GM21381 (cell line): ENCODE measurements around the gene RNF112.

ENCODE experiments used
- ATAC-seq: cut with Tn5 transposase; IDR thresholded peaks from one replicate; pipeline ENCODE4 v1.9.1; 2021; ENCODE audit warnings: mild to moderate bottlenecking, moderate library complexity; ENCODE audit not compliant: unreplicated experiment

RNF112 gene

GRCh38 chr17:19386974-19387920, 23.8 kb upstream of the RNF112 start, which contains the start of gene MFAP4:
Gene MFAP4 (minus strand): TSS chr17:19387190. CDS start chr17:19387155, 35 bp downstream.
- no peak for ATAC-seq

DNA sequence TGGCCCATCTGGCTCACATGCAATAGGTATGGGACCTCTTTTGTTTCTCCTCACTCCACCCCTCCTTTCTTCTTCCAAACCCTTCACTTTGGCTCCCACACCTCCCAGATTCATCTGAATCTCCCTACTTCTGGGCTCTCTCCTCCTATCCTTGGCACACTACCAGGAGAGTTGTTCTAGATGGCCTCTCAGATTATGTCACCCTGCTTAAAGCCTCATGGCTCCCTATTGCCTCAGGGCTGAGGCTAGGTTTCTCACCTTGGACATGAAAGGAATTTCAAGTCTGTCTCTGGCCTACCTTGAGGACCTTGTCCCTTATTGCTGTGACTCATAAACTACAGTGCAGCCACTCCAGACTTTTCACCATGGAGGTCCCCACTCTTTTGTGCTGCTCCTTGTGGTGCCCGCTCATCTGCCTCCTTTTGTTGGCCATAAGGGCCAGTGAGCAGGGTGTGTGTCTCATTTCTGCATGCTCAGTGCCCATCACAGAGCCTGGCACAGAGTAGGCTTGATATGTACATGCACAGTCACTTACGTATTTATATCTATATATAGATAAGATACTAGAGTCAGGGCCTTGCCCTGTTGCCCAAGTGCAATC, 23.0 kb upstream of the RNF112 start:
- ATAC-seq: no peak

GRCh38 chr17:19388791-19389785, 21.9 kb upstream of the RNF112 start:
- ATAC-seq: no peak

DNA sequence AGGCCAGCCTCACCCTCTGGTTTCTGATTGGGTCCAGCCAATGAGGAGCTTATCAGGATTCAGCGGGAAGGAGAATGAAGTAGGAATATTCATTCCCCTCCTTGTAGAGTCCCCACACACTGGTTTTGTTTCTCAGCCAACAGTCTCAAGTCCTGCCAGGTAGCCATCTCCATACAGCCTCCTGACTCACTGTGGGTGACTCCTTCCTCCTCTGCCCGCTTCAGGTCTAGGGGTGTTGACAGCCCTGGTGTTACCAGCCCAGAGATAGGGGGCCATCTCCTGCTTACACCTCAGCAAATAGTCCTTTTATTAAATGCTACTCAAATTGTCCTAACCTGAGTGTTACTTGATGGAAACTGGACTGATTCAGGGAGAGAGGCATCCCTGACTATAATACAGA, 20.1 kb upstream of the RNF112 start:
- ATAC-seq: no peak

DNA sequence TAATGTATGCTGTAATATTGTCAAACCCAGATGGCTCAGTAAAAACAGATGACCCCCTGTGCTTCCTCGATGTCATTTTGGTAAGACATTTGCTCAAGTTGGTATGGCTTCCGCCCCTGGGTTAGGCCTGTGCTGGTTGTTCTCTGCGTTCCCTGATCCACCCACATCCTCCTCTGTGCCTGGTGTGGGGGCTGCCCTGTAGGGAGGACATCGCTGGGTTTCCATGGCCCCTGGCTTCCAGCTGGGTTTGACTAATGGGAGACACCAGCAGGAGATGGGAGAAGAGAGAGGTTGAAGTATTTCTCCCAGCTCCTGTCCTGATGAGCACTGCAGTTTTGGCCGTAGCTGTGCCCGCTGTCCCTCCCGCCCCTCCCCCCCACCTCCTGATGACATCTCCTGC, 19.6 kb upstream of the RNF112 start:
- no peak for ATAC-seq

GRCh38 chr17:19392303-19392702, 18.7 kb upstream of the RNF112 start:
- ATAC-seq: no peak

DNA sequence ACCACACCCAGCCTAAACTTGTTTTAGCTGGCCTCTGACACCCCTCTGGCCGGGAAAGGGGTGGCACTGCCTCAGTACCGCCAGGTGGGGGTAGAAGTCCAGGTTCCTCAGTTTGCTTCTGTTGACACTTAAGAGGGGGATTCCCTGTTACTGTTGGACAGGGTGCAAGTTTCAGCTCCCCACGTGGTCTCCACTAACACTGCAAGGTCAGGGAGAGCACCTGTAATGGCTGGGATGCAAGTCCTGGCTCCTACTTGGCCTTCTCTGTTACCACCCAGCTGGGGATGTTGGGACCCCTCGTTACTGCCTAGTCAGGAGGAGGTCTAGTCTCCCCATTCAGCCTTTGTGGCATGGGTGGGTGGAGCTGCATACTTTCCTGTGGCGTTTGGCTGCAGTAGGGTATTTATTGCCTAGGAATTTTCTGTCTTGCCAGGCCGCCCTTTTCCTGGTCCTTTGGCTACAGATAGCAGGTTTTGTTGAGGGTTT, 13.4 kb upstream of the RNF112 start:
- ATAC-seq: no peak

- ATAC-seq: no peak
These were observed 12.5 kb upstream of the RNF112 start for GRCh38 chr17:19398301-19399181.

GRCh38 chr17:19399750-19400450, 11.1 kb upstream of the RNF112 start:
- ATAC-seq: no peak

DNA sequence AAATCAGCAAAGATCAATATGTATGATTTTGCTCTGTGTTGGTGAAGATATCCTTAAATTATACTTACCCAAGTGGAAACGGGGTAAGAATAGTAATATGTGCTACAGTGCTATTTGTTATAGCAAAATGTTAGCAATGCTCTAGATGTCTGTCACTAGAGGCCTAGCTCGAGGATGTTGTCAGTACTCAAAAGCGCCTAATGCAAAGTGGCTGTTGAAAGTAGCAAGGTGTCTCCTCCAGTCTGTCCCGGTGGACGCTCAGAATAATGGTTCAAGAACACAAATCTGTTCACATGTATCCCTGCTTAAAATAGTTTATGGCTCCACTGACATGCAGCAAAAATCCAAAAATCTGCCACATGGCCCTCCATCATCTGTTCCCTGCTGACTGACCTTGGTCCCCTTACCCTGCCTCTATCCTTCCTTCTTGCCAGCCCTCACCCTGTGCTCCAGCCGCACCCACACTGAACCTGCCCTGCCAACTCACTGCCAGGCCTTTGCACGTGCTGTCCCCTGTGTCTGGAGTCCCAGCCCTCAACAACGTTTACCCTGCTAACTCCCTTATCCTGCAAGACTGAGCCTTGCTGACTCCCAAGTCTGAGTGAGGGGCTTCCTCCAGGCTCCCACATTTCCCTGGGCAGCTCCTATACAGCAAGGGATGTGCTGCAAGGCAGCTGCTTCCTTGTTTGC, 9.6 kb upstream of the RNF112 start:
- ATAC-seq: no peak

- no peak for ATAC-seq
These were observed 8.9 kb upstream of the RNF112 start for GRCh38 chr17:19402171-19402570.

- ATAC-seq: no peak
These were observed 8.0 kb upstream of the RNF112 start for GRCh38 chr17:19403021-19403420.

DNA sequence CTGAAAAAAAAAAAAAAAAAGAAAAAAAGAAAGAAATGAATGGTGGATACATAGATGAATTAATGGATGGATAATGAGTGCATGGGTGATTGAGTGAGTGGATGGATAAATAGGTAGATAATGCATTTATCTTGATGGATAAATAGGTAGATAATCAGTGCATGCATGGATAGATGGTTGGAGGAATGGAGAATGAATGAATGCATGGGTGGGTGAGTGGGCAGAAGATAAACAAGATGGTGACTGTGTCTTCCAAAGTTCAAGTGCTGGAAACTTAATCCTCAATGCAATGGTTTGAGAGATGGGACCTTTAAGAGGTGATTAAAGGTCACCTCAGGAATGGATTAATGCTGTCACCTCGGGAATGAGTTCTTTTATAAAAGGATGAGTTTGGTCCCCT, 6.8 kb upstream of the RNF112 start:
- ATAC-seq: no peak

- ATAC-seq: no peak
These were observed 5.9 kb upstream of the RNF112 start for GRCh38 chr17:19405114-19405513.

- no peak for ATAC-seq
These were observed 3.3 kb upstream of the RNF112 start for GRCh38 chr17:19407601-19408345.

DNA sequence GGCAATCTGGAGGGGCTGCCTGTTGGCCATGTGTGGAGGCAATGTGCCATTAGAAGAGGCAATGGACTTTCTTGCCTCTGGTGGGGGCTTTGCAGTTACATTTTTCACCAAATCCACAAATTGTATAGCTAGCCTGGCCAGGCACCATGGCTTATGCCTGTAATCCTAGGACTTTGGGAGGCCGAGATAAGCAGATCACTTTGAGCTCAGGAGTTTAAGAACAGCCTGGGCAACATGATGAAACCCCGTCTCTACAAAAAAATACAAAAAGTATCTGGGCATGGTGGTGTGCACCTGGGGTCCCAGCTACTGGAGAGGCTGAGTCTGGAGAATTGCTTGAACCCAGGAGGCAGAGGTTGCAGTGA, 2.7 kb upstream of the RNF112 start:
- no peak for ATAC-seq

- ATAC-seq: no peak
These were observed 2.0 kb upstream of the RNF112 start for GRCh38 chr17:19409066-19409465.

DNA sequence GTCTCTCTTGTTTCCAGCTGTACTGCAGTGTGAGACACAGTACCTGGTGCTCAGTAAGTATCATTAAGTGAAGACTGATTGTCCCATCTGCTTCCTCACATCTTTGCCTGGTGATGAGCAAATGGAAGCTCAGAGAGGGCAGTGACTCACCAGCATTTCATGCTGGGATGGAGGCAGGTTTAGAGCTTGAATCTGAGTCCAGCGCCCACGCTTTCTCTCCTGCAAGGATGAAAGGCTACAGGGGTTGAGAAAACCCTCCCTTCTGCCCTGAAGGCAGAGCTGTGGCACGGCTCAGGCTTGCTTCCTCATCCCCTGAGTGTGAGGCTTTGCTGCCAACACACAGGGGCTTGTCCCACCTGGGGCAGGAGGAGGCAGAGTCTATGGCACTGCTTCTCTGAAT, 1.5 kb upstream of the RNF112 start:
- no peak for ATAC-seq
